Sigmoid colon (tissue), 4 donors: ENCODE measurements around the gene MPP1.

Experiments used
- CTCF ChIP-seq, 4 experiments: fragments of 450-650 bp in 3 of 4; fragments of 200-600 bp in 1 of 4; IDR thresholded peaks; one replicate each; pipeline ENCODE4 v1.5.1; 2016 to 2019; ENCODE audit warnings: antibody characterized with exemption in 4 of 4, mild to moderate bottlenecking in 3 of 4, moderate library complexity in 2 of 4
- EP300 ChIP-seq, 4 donors: sonication (generic); formaldehyde crosslinking; IDR thresholded peaks; one replicate each; pipeline ENCODE4 v1.6.1; 2017; ENCODE audit warnings: antibody characterized with exemption in 4 of 4

GRCh38 chrX:154737136-154737535 lies 68.1 kb downstream of the MPP1 start:
- no peak for TF ChIP-seq CTCF (IDR thresholded peaks at IDR 0.05)
- no peak for TF ChIP-seq EP300 (IDR thresholded peaks at IDR 0.05)
